ACHN (cell line): ENCODE results near the gene FUT9.
"Not testable (repeated sequence)": the region's sequence is repeated elsewhere in the genome, so short reads cannot be mapped to it uniquely, and the experiment has no call there.

Experiments used
- DNase-seq: peaks from one replicate; pipeline ENCODE4 v3.0.0-alpha.2; 2015
- in situ Hi-C: cut with HindIII; loops from 2 replicates; pipeline ENCODE4 v1.10.0; 2017; ENCODE audit warnings: low sequenced_read_pairs, low pct_ligation_motif_present, low pct_unique_long_range_greater_than_20kb

FUT9 gene

GRCh38 chr6:96235927-96236326, 220.2 kb downstream of the FUT9 start:
- DNase-seq: peak; percentile 91
- in situ Hi-C loops: no loop called here

- DNase-seq: peak; percentile 57
- in situ Hi-C loops: no loop called here
Measured at GRCh38 chr6:96236471-96236870, 220.7 kb downstream of the FUT9 start.

- DNase-seq: no peak
- in situ Hi-C loops: no loop called here
Measured at GRCh38 chr6:96237638-96238347, 222.0 kb downstream of the FUT9 start.

GRCh38 chr6:96246563-96246962, 230.8 kb downstream of the FUT9 start:
- in situ Hi-C loops: no loop called here
- DNase-seq: peak; percentile 38

GRCh38 chr6:96249755-96250154, 234.0 kb downstream of the FUT9 start:
- in situ Hi-C loops: no loop called here
- no peak for DNase-seq

- no peak for DNase-seq
- in situ Hi-C loops: no loop called here
Measured at GRCh38 chr6:96257751-96258150, 242.0 kb downstream of the FUT9 start.

- DNase-seq, in situ Hi-C loops: not testable (repeated sequence)
Measured at GRCh38 chr6:96260787-96261430, 245.1 kb downstream of the FUT9 start.
